Measurements from ENCODE around the gene TRDN.

Gene TRDN

GRCh38 chr6:123547216-123547978 is 89.4 kb downstream of the TRDN start:
- no peak for TF ChIP-seq JUND (IDR thresholded peaks at IDR 0.05; ENCODE audit: low read depth)
- no peak for DNase-seq (ENCODE audit: low read depth in 1 of 2, low spot score in 1 of 2)
- in situ Hi-C loops (cut with HindIII; ENCODE audit: low pct_unique_long_range_greater_than_20kb, low sequenced_read_pairs), result no loop called here

- no peak for DNase-seq (ENCODE audit: low read depth in 1 of 2, low spot score in 1 of 2)
- in situ Hi-C loops (cut with HindIII; ENCODE audit: low pct_unique_long_range_greater_than_20kb, low sequenced_read_pairs), result no loop called here
- no peak for TF ChIP-seq JUND (IDR thresholded peaks at IDR 0.05; ENCODE audit: low read depth)
These were observed 90.2 kb downstream of the TRDN start for GRCh38 chr6:123546537-123546936.

- no peak for TF ChIP-seq JUND (IDR thresholded peaks at IDR 0.05; ENCODE audit: low read depth)
- in situ Hi-C loops (cut with HindIII; ENCODE audit: low pct_unique_long_range_greater_than_20kb, low sequenced_read_pairs), result no loop called here
- no peak for DNase-seq (ENCODE audit: low read depth in 1 of 2, low spot score in 1 of 2)
These were observed 95.3 kb downstream of the TRDN start for GRCh38 chr6:123541462-123541861.

- DNase-seq (ENCODE audit: low read depth in 1 of 2, low spot score in 1 of 2), result no peak
- no peak for TF ChIP-seq JUND (IDR thresholded peaks at IDR 0.05; ENCODE audit: low read depth)
- in situ Hi-C loops (cut with HindIII; ENCODE audit: low pct_unique_long_range_greater_than_20kb, low sequenced_read_pairs), result no loop called here
These were observed 102.7 kb downstream of the TRDN start for GRCh38 chr6:123533862-123534648.

GRCh38 chr6:123529843-123530242 is 106.9 kb downstream of the TRDN start:
- DNase-seq (ENCODE audit: low read depth in 1 of 2, low spot score in 1 of 2), result peak in 1 of 2 experiments; percentile 13
- no peak for TF ChIP-seq JUND (IDR thresholded peaks at IDR 0.05; ENCODE audit: low read depth)
- in situ Hi-C loops (cut with HindIII; ENCODE audit: low pct_unique_long_range_greater_than_20kb, low sequenced_read_pairs), result no loop called here

GRCh38 chr6:123529058-123529457 is 107.7 kb downstream of the TRDN start:
- DNase-seq (ENCODE audit: low read depth in 1 of 2, low spot score in 1 of 2), result peak in 1 of 2 experiments; percentile 1
- no peak for TF ChIP-seq JUND (IDR thresholded peaks at IDR 0.05; ENCODE audit: low read depth)
- in situ Hi-C loops (cut with HindIII; ENCODE audit: low pct_unique_long_range_greater_than_20kb, low sequenced_read_pairs), result no loop called here

- no peak for DNase-seq (ENCODE audit: low read depth in 1 of 2, low spot score in 1 of 2)
- no peak for TF ChIP-seq JUND (IDR thresholded peaks at IDR 0.05; ENCODE audit: low read depth)
- in situ Hi-C loops (cut with HindIII; ENCODE audit: low pct_unique_long_range_greater_than_20kb, low sequenced_read_pairs), result no loop called here
These were observed 109.3 kb downstream of the TRDN start for GRCh38 chr6:123527406-123527805.

GRCh38 chr6:123526128-123526527 is 110.6 kb downstream of the TRDN start:
- no peak for TF ChIP-seq JUND (IDR thresholded peaks at IDR 0.05; ENCODE audit: low read depth)
- no peak for DNase-seq (ENCODE audit: low read depth in 1 of 2, low spot score in 1 of 2)
- in situ Hi-C loops (cut with HindIII; ENCODE audit: low pct_unique_long_range_greater_than_20kb, low sequenced_read_pairs), result no loop called here

- DNase-seq (ENCODE audit: low read depth in 1 of 2, low spot score in 1 of 2), result no peak
- in situ Hi-C loops (cut with HindIII; ENCODE audit: low pct_unique_long_range_greater_than_20kb, low sequenced_read_pairs), result no loop called here
- TF ChIP-seq JUND (IDR thresholded peaks at IDR 0.05; ENCODE audit: low read depth), result no peak
These were observed 112.0 kb downstream of the TRDN start for GRCh38 chr6:123524781-123525180.

- in situ Hi-C loops (cut with HindIII; ENCODE audit: low pct_unique_long_range_greater_than_20kb, low sequenced_read_pairs), result no loop called here
These were observed 116.5 kb downstream of the TRDN start for GRCh38 chr6:123520217-123520616.

GRCh38 chr6:123519189-123519505 is 117.6 kb downstream of the TRDN start:
- in situ Hi-C loops (cut with HindIII; ENCODE audit: low pct_unique_long_range_greater_than_20kb, low sequenced_read_pairs), result no loop called here
- no peak for TF ChIP-seq JUND (IDR thresholded peaks at IDR 0.05; ENCODE audit: low read depth)
- DNase-seq (ENCODE audit: low read depth in 1 of 2, low spot score in 1 of 2), result no peak

More at GRCh38 chr6:123520217-123520616, 116.5 kb downstream of the TRDN start:
- TF ChIP-seq JUND (IDR thresholded peaks at IDR 0.05; ENCODE audit: low read depth), result no peak
- no peak for DNase-seq (ENCODE audit: low read depth in 1 of 2, low spot score in 1 of 2)

- no peak for DNase-seq (ENCODE audit: low read depth in 1 of 2, low spot score in 1 of 2)
- no peak for TF ChIP-seq JUND (IDR thresholded peaks at IDR 0.05; ENCODE audit: low read depth)
- in situ Hi-C loops (cut with HindIII; ENCODE audit: low pct_unique_long_range_greater_than_20kb, low sequenced_read_pairs), result no loop called here
These were observed 118.1 kb downstream of the TRDN start for GRCh38 chr6:123518441-123519188.

GRCh38 chr6:123515715-123516114 is 121.0 kb downstream of the TRDN start:
- no peak for TF ChIP-seq JUND (IDR thresholded peaks at IDR 0.05; ENCODE audit: low read depth)
- in situ Hi-C loops (cut with HindIII; ENCODE audit: low pct_unique_long_range_greater_than_20kb, low sequenced_read_pairs), result no loop called here

More at GRCh38 chr6:123515715-123516114, 121.0 kb downstream of the TRDN start:
- no peak for DNase-seq (ENCODE audit: low read depth in 1 of 2, low spot score in 1 of 2)
